Kidney epithelial cell (primary cell): ENCODE results near the gene KCNIP4. TPM values are rescaled to one million over a fixed set of nuclear protein-coding genes. Genes with fewer than 3 reads are reported as not detected.

Experiments used
- DNase-seq: peaks from one replicate; pipeline ENCODE4 v3.0.0-alpha.2; 2010; ENCODE audit warnings: low read depth
- H3K27me3 ChIP-seq: 2 replicates; pipeline ENCODE4 v1.6.0; 2011; ENCODE audit warnings: low read length; ENCODE audit not compliant: control insufficient read depth, insufficient read depth
- H3K36me3 ChIP-seq: 2 replicates; pipeline ENCODE4 v1.5.1; 2011; ENCODE audit warnings: low read length; ENCODE audit not compliant: control insufficient read depth, insufficient read depth
- H3K4me3 ChIP-seq: 2 replicates; pipeline ENCODE4 v1.5.1; 2011; ENCODE audit warnings: low read depth, mild to moderate bottlenecking, control low read depth, low read length
- total RNA-seq: library from RNA; depleted of rRNA; stranded (reverse); fragments of >200 nt; gene quantifications from 2 replicates; pipeline ENCODE4 v1.2.3, GENCODE V29; 2015
- TF ChIP-seq, protein P1 (sequence below): IDR thresholded peaks from 2 replicates; pipeline ENCODE4 v1.5.1; 2011; ENCODE audit warnings: mild to moderate bottlenecking, moderate library complexity, low read length, control low read depth, inconsistent platforms; ENCODE audit not compliant: insufficient read depth, poor library complexity, severe bottlenecking

KCNIP4 gene
- total RNA-seq, 1 donor from 2014 or later = 5.5 TPM

DNA sequence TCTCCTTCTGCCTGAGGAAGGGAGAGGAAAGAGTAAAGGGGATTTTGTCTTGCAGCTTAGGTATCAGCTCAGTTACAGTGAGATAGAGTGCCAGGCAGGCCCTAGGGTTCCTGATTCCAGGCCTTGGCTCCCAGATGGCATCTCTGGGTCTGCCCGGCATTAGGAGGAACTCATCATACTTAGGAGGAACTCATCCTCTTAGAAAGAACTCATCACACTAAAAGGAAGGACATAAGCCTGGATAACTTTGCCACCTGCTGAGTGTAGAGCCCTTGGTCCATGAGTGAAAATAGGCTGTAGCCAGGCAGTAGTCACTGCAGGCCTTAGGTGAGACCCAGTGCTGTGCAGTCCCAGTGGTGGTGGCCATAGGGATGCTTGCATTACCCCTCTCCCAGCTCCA, 881.2 kb downstream of the KCNIP4 start:
- TF ChIP-seq, protein P1, sequence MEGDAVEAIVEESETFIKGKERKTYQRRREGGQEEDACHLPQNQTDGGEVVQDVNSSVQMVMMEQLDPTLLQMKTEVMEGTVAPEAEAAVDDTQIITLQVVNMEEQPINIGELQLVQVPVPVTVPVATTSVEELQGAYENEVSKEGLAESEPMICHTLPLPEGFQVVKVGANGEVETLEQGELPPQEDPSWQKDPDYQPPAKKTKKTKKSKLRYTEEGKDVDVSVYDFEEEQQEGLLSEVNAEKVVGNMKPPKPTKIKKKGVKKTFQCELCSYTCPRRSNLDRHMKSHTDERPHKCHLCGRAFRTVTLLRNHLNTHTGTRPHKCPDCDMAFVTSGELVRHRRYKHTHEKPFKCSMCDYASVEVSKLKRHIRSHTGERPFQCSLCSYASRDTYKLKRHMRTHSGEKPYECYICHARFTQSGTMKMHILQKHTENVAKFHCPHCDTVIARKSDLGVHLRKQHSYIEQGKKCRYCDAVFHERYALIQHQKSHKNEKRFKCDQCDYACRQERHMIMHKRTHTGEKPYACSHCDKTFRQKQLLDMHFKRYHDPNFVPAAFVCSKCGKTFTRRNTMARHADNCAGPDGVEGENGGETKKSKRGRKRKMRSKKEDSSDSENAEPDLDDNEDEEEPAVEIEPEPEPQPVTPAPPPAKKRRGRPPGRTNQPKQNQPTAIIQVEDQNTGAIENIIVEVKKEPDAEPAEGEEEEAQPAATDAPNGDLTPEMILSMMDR = no peak

DNA sequence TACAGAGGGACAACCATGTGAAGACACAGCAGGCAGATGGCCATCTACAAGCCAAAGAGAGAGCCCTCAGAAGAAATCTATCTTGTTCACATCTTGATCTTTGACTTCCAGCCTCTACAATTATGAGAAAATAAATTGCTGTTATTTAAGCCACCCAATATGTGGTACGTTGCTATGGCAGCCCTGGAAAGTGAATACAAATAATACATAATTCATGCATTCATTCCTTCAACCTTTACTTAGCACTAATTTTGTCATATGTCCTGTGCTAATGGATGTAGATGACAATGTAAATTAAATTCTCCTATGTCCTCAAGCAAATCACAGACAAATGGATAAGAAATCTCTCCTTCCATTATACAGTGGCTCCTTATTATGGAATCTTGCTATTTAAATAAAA, 886.7 kb downstream of the KCNIP4 start:
- TF ChIP-seq, protein P1 = no peak

More for the DNA sequence above, 881.2 kb downstream of the KCNIP4 start:
- Histone ChIP-seq H3K27me3 (no peaks in the 10 kb centered on the region), H3K4me3 (no peak overlapping the region), H3K36me3 (no peaks in the 10 kb centered on the region)
- no peak for DNase-seq

DNA sequence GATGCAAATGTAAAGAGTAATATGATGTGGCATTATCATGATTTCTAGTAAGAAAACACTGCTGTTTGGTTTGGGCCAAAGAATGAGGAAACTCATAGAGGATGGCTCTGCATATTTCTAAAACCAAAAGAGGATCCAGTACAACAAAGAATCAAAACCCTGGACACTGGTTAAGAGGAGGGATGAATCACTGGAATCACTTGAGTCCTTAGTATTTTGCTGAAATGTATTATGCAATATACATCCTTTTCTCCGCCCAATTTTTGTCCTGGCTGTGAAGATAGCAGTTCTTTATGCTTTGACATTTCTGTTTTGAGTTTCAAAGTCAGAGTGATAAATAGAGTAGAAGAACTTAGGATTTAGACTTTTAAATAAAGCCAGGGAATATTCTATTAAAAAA, 902.4 kb downstream of the KCNIP4 start:
- Histone ChIP-seq H3K4me3 (no peak overlapping the region), H3K27me3 (no peaks in the 10 kb centered on the region), H3K36me3 (no peaks in the 10 kb centered on the region)
- TF ChIP-seq, protein P1 = no peak
- no peak for DNase-seq

More for the DNA sequence above, 886.7 kb downstream of the KCNIP4 start:
- no peaks in the 10 kb centered on the region for H3K36me3 ChIP-seq
- H3K4me3 ChIP-seq = no peak overlapping the region
- no peaks in the 10 kb centered on the region for H3K27me3 ChIP-seq
- no peak for DNase-seq

DNA sequence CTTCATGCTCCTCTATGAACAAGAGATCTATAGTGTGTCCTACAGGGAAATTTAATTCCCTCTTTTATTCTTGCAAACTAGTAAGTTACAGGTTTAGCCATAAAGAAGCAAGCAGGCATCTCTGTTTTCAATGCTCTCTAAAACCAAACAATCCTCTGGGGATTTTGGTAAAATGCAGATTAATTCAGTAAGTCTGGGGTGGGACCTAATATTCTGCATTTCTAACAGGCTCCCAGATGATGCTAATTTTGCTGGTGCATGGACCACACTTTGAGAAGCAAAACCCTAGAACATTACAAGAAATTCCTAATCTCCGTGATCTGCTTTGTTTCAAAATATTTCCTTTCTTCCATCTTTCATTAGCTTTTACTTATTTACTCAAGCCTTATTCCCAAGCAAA, 903.5 kb downstream of the KCNIP4 start:
- Histone ChIP-seq H3K27me3 (no peaks in the 10 kb centered on the region), H3K36me3 (no peaks in the 10 kb centered on the region), H3K4me3 (no peak overlapping the region)
- TF ChIP-seq, protein P1 = no peak
- no peak for DNase-seq

DNA sequence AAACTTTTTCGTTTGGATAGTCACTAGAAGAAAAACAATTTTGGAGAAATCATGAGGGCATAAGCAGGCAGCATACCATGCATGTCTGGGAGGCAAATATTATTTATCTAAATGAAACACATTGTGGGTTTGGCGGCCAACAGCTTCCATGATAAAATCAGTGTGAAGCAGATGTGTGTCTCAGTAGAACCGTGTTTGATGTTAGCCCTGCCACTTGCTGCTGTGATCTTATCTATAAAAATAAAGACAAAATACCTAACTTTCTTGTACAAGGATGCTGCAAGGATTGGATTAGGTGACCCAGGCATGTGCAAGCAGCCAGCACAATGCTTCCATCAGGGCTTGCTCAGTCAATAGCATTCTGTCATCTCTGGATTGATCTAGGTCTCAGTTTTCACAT, 906.9 kb downstream of the KCNIP4 start:
- DNase-seq = no peak
- Histone ChIP-seq H3K36me3 (no peaks in the 10 kb centered on the region), H3K27me3 (no peaks in the 10 kb centered on the region), H3K4me3 (no peak overlapping the region)
- TF ChIP-seq, protein P1 = no peak

DNA sequence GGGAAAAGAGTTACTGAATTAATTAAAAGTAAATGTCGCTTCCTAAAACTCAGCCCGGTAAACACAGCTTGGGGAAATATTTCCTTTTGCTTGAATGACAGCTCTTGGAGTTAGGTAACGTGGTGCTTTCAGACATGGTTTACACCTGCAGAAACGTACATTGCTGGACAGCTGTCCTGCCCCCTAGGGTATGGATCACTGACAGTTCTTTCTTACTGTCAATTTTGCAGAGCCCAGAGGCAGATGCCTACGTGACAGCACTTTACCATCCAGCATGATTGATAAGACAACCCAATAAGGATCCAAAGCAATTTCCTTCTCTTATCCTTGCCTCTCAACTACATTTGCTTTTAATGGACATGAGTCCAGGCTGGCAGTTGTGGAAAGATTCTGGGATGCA, 913.8 kb downstream of the KCNIP4 start:
- H3K27me3 ChIP-seq = no peaks in the 10 kb centered on the region
- H3K4me3 ChIP-seq = no peak overlapping the region
- no peaks in the 10 kb centered on the region for H3K36me3 ChIP-seq
- TF ChIP-seq, protein P1 = no peak
- DNase-seq = no peak
